ENCODE data around the gene TIMP4.

TIMP4 gene

GRCh38 chr3:12186515-12187286 lies 28.0 kb upstream of the TIMP4 start:
- H3K4me3 ChIP-seq: no peak overlapping the region
- peak overlapping the region in 12 of 21 experiments; percentile 23 to 87 (median 59) for H3K27ac ChIP-seq

DNA sequence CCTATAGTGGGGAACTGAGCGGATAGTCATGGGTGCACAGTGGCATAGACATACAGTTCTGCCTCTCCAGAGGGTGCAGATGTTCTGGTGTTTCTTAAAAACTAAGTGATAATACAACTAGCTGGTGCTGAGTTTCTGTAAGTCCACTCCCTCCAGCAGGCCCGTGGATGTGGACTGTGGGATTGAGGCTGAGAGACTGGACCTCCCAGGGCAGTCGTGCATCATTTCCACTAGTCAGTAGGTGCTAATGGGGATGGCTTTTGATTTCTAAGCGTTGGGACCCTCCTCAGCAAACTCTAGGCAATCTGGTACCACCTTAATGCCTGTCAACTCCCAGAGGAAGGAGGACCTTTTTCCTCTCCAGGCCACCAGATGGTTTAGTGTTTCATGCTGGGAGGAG lies 27.3 kb upstream of the TIMP4 start:
- H3K27ac ChIP-seq: peak overlapping the region in 1 of 21 experiments; percentile 87
- no peak overlapping the region for H3K4me3 ChIP-seq

DNA sequence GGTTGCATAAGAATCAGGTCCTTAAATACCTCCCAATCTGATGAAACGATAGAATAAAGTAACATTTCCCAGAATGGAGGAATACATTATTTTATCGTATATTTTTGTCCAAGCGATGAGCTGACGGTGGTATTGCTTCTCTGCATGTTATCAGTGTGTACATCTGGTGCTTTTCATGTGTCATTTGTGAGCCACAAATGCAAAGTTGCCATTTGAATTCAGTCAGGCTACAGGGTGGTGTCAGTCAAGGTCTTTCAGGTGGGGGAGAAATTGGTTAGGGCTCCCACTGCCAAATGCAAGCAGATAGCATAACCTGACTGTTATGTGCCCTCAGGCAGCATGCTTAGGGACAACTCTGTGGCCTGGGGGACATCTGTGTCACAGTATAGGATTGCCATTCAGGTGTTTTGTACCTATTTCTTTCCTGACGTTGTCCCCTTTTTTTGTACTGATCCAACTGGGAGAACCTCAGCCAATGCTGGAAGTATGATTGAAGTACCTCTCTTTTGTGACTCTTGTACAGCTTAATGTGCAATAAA lies 26.5 kb upstream of the TIMP4 start:
- H3K4me3 ChIP-seq: no peak overlapping the region
- H3K27ac ChIP-seq: no peak overlapping the region

GRCh38 chr3:12184541-12184940 lies 25.8 kb upstream of the TIMP4 start:
- Histone ChIP-seq H3K27ac (no peak overlapping the region), H3K4me3 (no peak overlapping the region)

DNA sequence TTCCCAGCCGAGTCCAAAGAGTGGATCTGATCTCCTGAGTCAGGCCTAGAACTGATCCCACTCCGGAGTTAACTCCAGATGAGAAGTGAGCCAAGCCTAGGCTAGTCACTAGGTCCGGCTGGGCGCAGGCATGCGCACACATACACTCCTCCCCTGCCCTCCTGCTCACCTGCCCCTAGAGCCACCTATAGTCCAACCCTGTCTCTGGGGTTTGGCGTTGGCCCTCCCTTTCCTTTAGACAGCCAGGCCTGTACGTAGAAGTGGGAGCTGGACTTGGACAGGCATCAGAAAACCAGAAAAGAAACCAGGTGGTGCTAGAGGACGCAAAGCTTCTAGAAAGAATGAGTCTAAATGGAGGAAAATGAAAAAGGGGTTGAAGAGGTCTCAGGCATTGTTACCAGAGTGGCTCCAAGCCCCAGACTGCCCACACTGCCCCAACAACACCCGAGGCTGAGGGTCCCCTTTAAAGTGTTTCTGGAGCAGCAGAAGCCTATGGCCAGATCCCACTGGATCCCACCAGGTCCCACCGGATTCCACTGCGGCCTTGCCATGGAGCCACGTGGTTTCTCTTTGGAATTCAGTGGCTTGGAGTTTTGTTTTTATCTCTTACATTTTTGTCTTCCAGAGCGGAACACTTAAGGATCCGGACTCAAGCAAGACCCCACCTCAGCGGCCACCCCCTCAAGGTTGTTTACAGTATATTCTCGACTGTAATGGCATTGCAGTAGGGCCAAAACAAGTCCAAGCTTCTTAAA lies 24.2 kb upstream of the TIMP4 start:
- H3K4me3 ChIP-seq: no peak overlapping the region
- no peak overlapping the region for H3K27ac ChIP-seq

- Histone ChIP-seq H3K4me3 (no peak overlapping the region), H3K27ac (no peak overlapping the region)
These were observed 23.1 kb upstream of the TIMP4 start for GRCh38 chr3:12181806-12182205.

DNA sequence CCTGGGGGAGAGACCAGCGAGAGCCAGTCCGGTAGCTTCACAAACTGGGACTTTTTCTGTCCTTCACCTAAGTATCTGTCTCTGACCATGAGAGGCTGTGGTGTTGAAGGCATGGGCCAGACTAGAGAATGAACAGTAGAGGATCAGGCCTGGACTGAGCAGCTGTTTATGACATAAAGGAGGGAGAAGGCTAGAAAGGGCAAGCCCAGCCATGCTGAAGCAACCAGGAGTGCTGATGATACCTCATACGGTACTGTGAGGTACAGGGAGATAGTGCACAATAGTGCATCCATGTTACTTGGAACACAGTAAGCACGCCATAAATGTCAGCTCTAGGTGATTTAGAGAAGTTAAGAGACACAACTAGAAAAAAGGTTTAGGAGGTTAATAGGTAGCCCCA lies 22.6 kb upstream of the TIMP4 start:
- no peak overlapping the region for H3K27ac ChIP-seq
- H3K4me3 ChIP-seq: no peak overlapping the region

GRCh38 chr3:12180631-12181030 lies 21.9 kb upstream of the TIMP4 start:
- no peak overlapping the region for H3K27ac ChIP-seq
- H3K4me3 ChIP-seq: no peak overlapping the region

GRCh38 chr3:12180218-12180617 lies 21.5 kb upstream of the TIMP4 start:
- Histone ChIP-seq H3K4me3 (no peak overlapping the region), H3K27ac (no peak overlapping the region)

- no peak overlapping the region for H3K27ac ChIP-seq
These were observed 20.7 kb upstream of the TIMP4 start for GRCh38 chr3:12179441-12179840.

GRCh38 chr3:12178091-12178820 lies 19.5 kb upstream of the TIMP4 start:
- Histone ChIP-seq H3K27ac (peak overlapping the region in 8 of 21 experiments; percentile 0 to 53 (median 30)), H3K4me3 (no peak overlapping the region)

More at GRCh38 chr3:12179441-12179840, 20.7 kb upstream of the TIMP4 start:
- H3K4me3 ChIP-seq: no peak overlapping the region

DNA sequence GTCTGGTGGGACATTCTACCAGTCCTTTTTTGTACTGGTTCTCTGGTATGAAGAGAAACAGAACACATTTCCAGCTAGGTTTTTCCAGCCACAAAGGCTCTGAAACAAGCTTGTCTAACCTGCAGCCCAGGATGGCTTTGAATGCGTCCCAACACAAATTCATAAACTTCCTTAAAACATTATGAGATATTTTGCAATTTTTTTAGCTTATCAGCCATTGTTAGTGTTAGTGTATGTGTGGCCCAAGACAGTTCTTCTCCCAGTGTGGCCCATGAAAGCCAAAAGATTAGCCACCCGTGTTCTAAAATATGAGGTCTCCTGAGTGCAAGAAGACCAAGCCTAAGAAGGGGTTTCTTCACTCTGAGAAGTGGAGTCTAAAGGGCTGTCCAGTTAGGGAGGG lies 18.4 kb upstream of the TIMP4 start:
- Histone ChIP-seq H3K27ac (peak overlapping the region in 2 of 21 experiments; percentile 51 to 53), H3K4me3 (no peak overlapping the region)

DNA sequence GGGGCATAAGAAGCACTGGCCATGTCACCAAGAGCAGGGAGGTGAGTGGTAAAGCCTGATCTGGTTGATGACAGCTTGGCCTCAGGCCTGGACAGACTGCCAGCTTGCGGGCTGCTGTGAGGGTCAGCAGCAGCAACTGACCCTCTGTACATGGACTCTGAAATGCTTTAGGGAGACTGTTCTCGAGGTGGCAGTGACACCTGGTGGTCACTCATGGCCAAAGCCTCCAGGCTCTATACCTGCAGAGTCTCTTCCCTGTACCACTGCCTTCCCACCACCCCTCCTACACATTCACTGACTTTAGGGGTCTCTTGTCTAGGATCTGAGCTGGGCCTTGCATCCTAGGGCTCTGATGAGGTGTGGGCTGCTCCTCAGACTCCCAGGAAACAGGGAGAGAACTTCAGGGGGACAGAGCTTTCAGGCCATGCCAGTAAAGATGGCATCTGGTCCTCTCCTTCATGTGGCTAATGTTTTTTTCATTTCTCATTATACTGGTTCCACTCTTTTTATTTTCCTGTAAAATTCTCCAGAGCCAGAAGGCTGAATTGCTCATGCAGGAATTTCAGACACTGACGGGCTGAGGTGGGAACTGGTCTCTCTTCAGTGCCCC lies 17.2 kb upstream of the TIMP4 start:
- no peak overlapping the region for H3K4me3 ChIP-seq
- H3K27ac ChIP-seq: no peak overlapping the region

DNA sequence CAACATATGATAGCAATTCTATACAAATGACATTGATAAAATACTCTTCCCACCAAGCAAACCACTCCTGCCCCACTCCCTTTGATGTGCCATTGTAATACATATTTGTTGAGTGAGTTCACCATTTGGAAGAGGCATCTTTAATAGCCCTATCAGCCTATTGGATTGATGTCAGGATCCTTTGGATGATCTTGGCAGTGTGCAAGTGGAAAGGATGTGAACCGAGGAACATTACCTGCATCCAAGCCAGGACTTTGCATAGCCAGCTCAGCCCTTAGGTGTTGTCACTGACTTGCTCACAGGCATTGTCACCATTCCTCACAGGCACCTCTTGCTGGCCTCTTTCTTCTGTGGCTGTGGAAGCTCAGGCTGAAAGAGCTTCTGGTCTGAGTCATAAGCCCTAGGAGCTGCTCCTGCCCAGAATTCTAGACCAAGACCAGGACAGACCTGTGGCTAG lies 16.5 kb upstream of the TIMP4 start:
- no peak overlapping the region for H3K4me3 ChIP-seq
- H3K27ac ChIP-seq: no peak overlapping the region

DNA sequence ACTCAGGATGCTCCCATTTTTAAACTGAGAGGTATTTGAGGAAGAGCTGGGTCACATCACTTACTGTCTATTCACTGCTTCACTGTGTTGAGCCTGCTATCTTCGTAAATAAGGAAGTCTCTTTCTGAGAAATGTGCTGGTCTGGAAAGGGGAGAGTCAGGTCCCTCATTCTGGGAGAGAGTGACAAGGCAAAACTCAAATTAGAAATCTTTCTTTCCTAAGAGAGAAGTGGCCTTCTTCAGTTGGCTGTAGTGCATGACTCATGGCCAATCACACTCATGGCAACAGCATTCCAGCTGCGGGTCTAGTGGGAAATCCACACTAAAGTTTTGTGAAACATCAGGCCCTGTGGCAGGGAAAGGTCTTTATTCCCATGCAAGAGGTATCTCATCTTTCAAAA lies 11.5 kb upstream of the TIMP4 start:
- no peak overlapping the region for H3K27ac ChIP-seq
- H3K4me3 ChIP-seq: no peak overlapping the region

DNA sequence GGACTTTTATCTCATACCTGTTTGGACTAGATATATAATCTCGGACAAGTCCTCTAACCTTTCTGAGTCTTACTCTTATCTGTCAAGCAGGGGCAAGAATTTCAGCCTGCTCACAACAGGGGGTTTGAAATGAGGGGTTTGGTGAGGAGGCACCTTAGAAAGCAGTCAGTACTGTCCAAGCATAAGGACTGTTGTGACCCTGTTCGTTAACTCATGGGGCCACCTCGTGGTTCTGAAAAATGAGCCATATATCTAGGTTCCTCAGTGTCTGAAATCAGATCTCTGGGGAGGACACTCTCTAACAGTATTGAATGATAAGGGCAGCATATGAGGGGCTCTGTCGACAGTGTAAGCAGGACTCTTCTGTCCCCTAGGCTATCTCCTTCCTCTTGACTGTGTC lies 7.2 kb upstream of the TIMP4 start:
- Histone ChIP-seq H3K4me3 (no peak overlapping the region), H3K27ac (no peak overlapping the region)

DNA sequence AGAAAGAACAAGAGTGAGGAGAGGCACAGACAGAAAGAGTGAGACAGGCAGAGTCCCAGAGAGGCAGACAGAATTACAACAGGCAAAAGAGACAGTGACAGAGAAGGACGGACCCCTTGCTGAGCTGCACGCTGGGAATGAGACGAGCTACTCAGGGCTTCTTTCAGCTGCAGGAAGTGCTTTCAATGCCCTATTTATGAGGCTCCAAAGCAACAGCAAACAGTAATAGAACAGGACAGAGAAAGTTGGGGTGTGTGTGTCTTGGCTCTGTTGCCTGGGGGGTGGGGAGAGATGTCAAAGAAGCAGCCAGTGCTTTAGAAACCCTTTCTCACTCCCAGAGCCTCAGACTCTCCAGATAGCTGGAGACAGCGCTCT lies 502 bp upstream of the TIMP4 start:
- Histone ChIP-seq H3K27ac (peak overlapping the region in 2 of 21 experiments; percentile 23 to 60), H3K4me3 (peak overlapping the region in 2 of 7 experiments; percentile 29 to 40)

DNA sequence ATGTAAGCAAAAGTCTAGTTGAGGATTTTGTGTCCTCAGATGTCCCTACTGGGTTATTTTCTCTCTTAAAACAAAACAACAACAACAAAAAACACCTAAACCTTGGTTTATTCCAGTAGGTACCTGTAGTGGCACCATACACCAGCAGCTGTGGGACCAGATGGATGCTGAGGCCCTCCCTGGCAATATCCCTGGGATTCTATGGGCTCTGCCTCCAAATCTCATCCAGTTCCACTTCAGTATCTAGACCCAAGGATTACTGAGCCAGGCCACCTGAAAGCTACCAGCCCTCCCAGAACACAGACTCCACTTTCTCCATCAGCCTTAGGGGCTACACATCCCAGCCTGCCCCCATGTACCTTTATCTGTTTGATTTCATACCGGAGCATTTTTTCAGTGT lies 1.7 kb downstream of the TIMP4 start:
- H3K27ac ChIP-seq: no peak overlapping the region
- no peak overlapping the region for H3K4me3 ChIP-seq

DNA sequence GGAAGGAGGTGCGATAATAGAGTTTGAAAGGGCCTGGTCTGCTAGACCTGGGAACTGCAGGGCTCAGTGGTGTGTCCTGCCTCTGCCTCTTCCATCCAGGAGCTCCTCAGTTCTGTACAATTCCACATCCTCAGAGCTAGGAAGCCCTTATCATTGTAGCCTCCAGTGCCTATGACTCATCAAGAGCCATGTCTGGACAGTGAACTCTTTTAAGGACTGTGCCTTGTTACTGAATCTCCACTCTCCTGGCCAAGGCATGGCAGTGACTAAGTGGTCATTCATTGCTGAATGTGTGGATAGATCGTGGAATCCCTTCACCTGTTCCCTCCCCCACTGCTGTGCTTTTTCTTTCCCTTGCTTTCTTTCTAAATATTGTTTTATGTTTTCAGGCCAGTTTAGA lies 2.9 kb downstream of the TIMP4 start:
- H3K27ac ChIP-seq: no peak overlapping the region
- no peak overlapping the region for H3K4me3 ChIP-seq

- H3K27ac ChIP-seq: no peak overlapping the region
- H3K4me3 ChIP-seq: no peak overlapping the region
These were observed 3.4 kb downstream of the TIMP4 start for GRCh38 chr3:12155264-12155663.
